SK-N-SH (cell line): Measurements from ENCODE around the gene TEX12. TPM values are rescaled to one million over a fixed set of nuclear protein-coding genes. Genes with fewer than 3 reads are reported as not detected.

ENCODE experiments used
- CTCF ChIA-PET: fragments of 300-600, 350-600 bp; formaldehyde crosslinking; extraction: SDS; loops from one replicate; lab custom pipeline; 2021; lab: Yijun Ruan, JAX
- POLR2A ChIA-PET: fragments of 350-600 bp; sonication (Branson Sonifier 250); formaldehyde crosslinking; extraction: SDS; loops from one replicate; lab custom pipeline; 2020; ENCODE audit warnings: antibody characterized with exemption, inconsistent platforms; lab: Yijun Ruan, JAX
- DNase-seq: peaks from one replicate; pipeline ENCODE4 v3.0.0; 2012
- H2AFZ ChIP-seq: fragments of 200-600 bp; sonication (generic); 2 replicates; pipeline ENCODE4 v1.8.1; 2016; ENCODE audit warnings: antibody characterized with exemption, mild to moderate bottlenecking, low read depth
- H3F3A ChIP-seq: fragments of 200-600 bp; sonication (generic); replicated peaks from 2 replicates; pipeline ENCODE3; 2016; ENCODE audit warnings: antibody characterized with exemption, mild to moderate bottlenecking; ENCODE audit not compliant: insufficient read depth
- H3K27ac ChIP-seq, 2 experiments: fragments of 200-500 bp in 1 of 2; fragments of 200-600 bp in 1 of 2; sonication (Bioruptor generic) in 1 of 2; sonication (generic), shearing (Covaris generic) in 1 of 2; 2 replicates each; pipeline versions ENCODE4 v1.5.1 to v1.6.1; 2014 to 2016; ENCODE audit warnings: low read depth in 2 of 2, inconsistent platforms in 1 of 2, low read length in 1 of 2, mild to moderate bottlenecking in 1 of 2, mixed read lengths in 1 of 2
- H3K27me3 ChIP-seq: fragments of 200-600 bp; sonication (generic), shearing (Covaris generic); 2 replicates; pipeline ENCODE4 v1.6.1; 2016; ENCODE audit warnings: mixed run types; ENCODE audit not compliant: insufficient read depth
- H3K36me3 ChIP-seq, 2 experiments: fragments of 200-500 bp in 1 of 2; fragments of 200-600 bp in 1 of 2; sonication (Bioruptor generic) in 1 of 2; sonication (generic) in 1 of 2; replicated peaks in 1 of 2; 2 replicates each; pipeline versions ENCODE3 to v1.5.1; 2014 to 2016; ENCODE audit warnings: low read length in 1 of 2, mild to moderate bottlenecking in 1 of 2; ENCODE audit not compliant: insufficient read depth in 2 of 2, control insufficient read depth in 1 of 2
- H3K4me1 ChIP-seq, 2 experiments: fragments of 200-500 bp in 1 of 2; fragments of 200-600 bp in 1 of 2; sonication (Bioruptor generic) in 1 of 2; sonication (generic), shearing (Covaris generic) in 1 of 2; 2 replicates each; pipeline versions ENCODE4 v1.5.1 to v1.6.1; 2014 to 2016; ENCODE audit warnings: low read depth in 1 of 2, low read length in 1 of 2, mixed run types in 1 of 2; ENCODE audit not compliant: insufficient read depth in 2 of 2, control insufficient read depth in 1 of 2
- H3K4me2 ChIP-seq: fragments of 200-600 bp; sonication (generic), shearing (Covaris generic); 2 replicates; pipeline ENCODE4 v1.6.1; 2017; ENCODE audit warnings: mixed run types
- H3K4me3 ChIP-seq, 2 experiments: fragments of 200-500 bp in 1 of 2; fragments of 200-600 bp in 1 of 2; sonication (Bioruptor generic) in 1 of 2; sonication (generic), shearing (Covaris generic) in 1 of 2; 2 replicates each; pipeline versions ENCODE4 v1.5.1 to v1.8.1; 2014 to 2016; ENCODE audit warnings: low read depth in 2 of 2, inconsistent platforms in 1 of 2, low read length in 1 of 2, mild to moderate bottlenecking in 1 of 2, mixed read lengths in 1 of 2, moderate library complexity in 1 of 2
- H3K79me2 ChIP-seq: fragments of 200-600 bp; sonication (generic); 2 replicates; pipeline ENCODE4 v1.8.1; 2017; ENCODE audit warnings: mild to moderate bottlenecking; ENCODE audit not compliant: insufficient read depth
- H3K9ac ChIP-seq: fragments of 200-600 bp; sonication (generic); 2 replicates; pipeline ENCODE4 v1.6.1; 2017; ENCODE audit warnings: mixed run types
- H3K9me2 ChIP-seq: fragments of 200-600 bp; sonication (generic); 2 replicates; pipeline ENCODE4 v1.6.1; 2017; ENCODE audit warnings: mixed run types
- H3K9me3 ChIP-seq: fragments of 200-600 bp; sonication (generic); 2 replicates; pipeline ENCODE4 v1.6.1; 2017; ENCODE audit warnings: mixed run types, mild to moderate bottlenecking, moderate library complexity
- H4K20me1 ChIP-seq: fragments of 200-600 bp; sonication (generic); 2 replicates; pipeline ENCODE4 v1.6.1; 2017; ENCODE audit warnings: mild to moderate bottlenecking, mixed run types; ENCODE audit not compliant: insufficient read depth
- CHD2 ChIP-seq: fragments of 150-350 bp; IDR thresholded peaks from 2 replicates; pipeline ENCODE4 v1.6.1; 2018; ENCODE audit warnings: low read length; ENCODE audit not compliant: partially characterized antibody
- CTCF ChIP-seq: fragments of 200-600 bp; sonication (generic); IDR thresholded peaks from 2 replicates; pipeline ENCODE4 v1.6.1; 2017; ENCODE audit warnings: antibody characterized with exemption, mild to moderate bottlenecking, moderate library complexity
- ELF1 ChIP-seq: IDR thresholded peaks from 2 replicates; pipeline ENCODE4 v1.4.0; 2012
- FOSL2 ChIP-seq: IDR thresholded peaks from 2 replicates; pipeline ENCODE4 v1.4.0; 2012; ENCODE audit warnings: low read depth, mild to moderate bottlenecking, moderate library complexity, borderline replicate concordance
- FOXJ3 ChIP-seq: sonication (generic); formaldehyde crosslinking; IDR thresholded peaks from 2 replicates; pipeline ENCODE4 v1.5.1; 2020; ENCODE audit warnings: mild to moderate bottlenecking, missing genetic modification reagents
- MAX ChIP-seq: IDR thresholded peaks from 2 replicates; pipeline ENCODE4 v1.4.0; 2012; ENCODE audit warnings: low read depth
- MEF2A ChIP-seq: IDR thresholded peaks from 2 replicates; pipeline ENCODE4 v1.4.0; 2012; ENCODE audit warnings: low read depth, borderline replicate concordance
- MXI1 ChIP-seq: IDR thresholded peaks from 2 replicates; pipeline ENCODE4 v1.6.1; 2012; ENCODE audit warnings: mild to moderate bottlenecking, low read depth, low read length, improper control_type of control experiment
- NFIC ChIP-seq: IDR thresholded peaks from 2 replicates; pipeline ENCODE4 v1.4.0; 2012; ENCODE audit warnings: borderline replicate concordance
- NRF1 ChIP-seq: IDR thresholded peaks from 2 replicates; pipeline ENCODE4 v1.6.1; 2012; ENCODE audit warnings: low read depth, mild to moderate bottlenecking, low read length
- RCOR1 ChIP-seq: fragments of 150-350 bp; IDR thresholded peaks from 2 replicates; pipeline ENCODE4 v1.6.1; 2017; ENCODE audit warnings: antibody characterized with exemption, low read length
- RFX5 ChIP-seq: IDR thresholded peaks from 2 replicates; pipeline ENCODE4 v1.6.1; 2012; ENCODE audit warnings: mild to moderate bottlenecking, improper control_type of control experiment, low read length
- RXRA ChIP-seq: IDR thresholded peaks from 2 replicates; pipeline ENCODE4 v1.4.0; 2012; ENCODE audit warnings: low read depth, mild to moderate bottlenecking, borderline replicate concordance
- TEAD4 ChIP-seq: IDR thresholded peaks from 2 replicates; pipeline ENCODE4 v1.4.0; 2012; ENCODE audit warnings: mild to moderate bottlenecking, borderline replicate concordance; ENCODE audit not compliant: insufficient read depth
- USF1 ChIP-seq: IDR thresholded peaks from 2 replicates; pipeline ENCODE4 v1.4.0; 2012; ENCODE audit warnings: low read depth, borderline replicate concordance
- YY1 ChIP-seq: IDR thresholded peaks from 2 replicates; pipeline ENCODE4 v1.4.0; 2012; ENCODE audit warnings: low read depth, mild to moderate bottlenecking
- WGBS: methylation state at CpG from one replicate; pipeline ENCODE4 v1.1.6; 2017; ENCODE audit warnings: low lambda C conversion rate; 5-methylcytosine and 5-hydroxymethylcytosine counted together
- polyA plus RNA-seq, 3 experiments: library from polyadenylated mRNA; depleted of rRNA; stranded (reverse); fragments of >200 nt; gene quantifications; 2 replicates each; pipeline ENCODE4 v1.2.3, GENCODE V29; 2012
- TF ChIP-seq, protein P1 (sequence below): IDR thresholded peaks from 2 replicates; pipeline ENCODE4 v1.6.1; 2012; ENCODE audit warnings: mild to moderate bottlenecking, low read depth, low read length, moderate library complexity
- TF ChIP-seq, protein P2 (sequence below): fragments of 150-350 bp; IDR thresholded peaks from 2 replicates; pipeline ENCODE4 v1.6.1; 2017; ENCODE audit warnings: antibody characterized with exemption, low read length, low read depth, borderline replicate concordance
- TF ChIP-seq, protein P3 (sequence below): IDR thresholded peaks from 2 replicates; pipeline ENCODE4; 2012

Gene TEX12
- polyA plus RNA-seq, 1 of the 3 experiments (the other 2 are of a cell fraction), result not detected

GRCh38 chr11:112195951-112196351, 28.8 kb downstream of the TEX12 start:
- Histone ChIP-seq H3K79me2 (no peaks in the 10 kb centered on the region), H3K27ac (no peak overlapping the region), H3F3A (no peaks in the 10 kb centered on the region), H3K4me2 (no peak overlapping the region), H4K20me1 (no peaks in the 10 kb centered on the region), H3K27me3 (no peaks in the 10 kb centered on the region), H3K9me2 (0 out of 2 replicates have a peak, but pooled peaks cover 3% of the 10 kb centered on the region), H3K4me3 (no peak overlapping the region), H3K36me3 (no peaks in the 10 kb centered on the region), H2AFZ (no peak overlapping the region), H3K9me3 (no peaks in the 10 kb centered on the region), H3K4me1 (no peaks in the 10 kb centered on the region; a peak in 1 of 4 replicates), H3K9ac (no peak overlapping the region)
- CTCF ChIA-PET, result interaction anchor here (1.1 to 1.5 kb wide), 2 partner anchors 21 to 82 kb away, joined by 4 to 6 read pairs; partner anchors contain the start of gene BCO2
- no peak for DNase-seq
- TF ChIP-seq TEAD4, result no peak
- no peak for TF ChIP-seq RXRA
- TF ChIP-seq NFIC, result no peak
- no peak for TF ChIP-seq MEF2A
- no peak for TF ChIP-seq RFX5
- no peak for TF ChIP-seq YY1
- TF ChIP-seq RCOR1, result no peak
- TF ChIP-seq, protein P1, sequence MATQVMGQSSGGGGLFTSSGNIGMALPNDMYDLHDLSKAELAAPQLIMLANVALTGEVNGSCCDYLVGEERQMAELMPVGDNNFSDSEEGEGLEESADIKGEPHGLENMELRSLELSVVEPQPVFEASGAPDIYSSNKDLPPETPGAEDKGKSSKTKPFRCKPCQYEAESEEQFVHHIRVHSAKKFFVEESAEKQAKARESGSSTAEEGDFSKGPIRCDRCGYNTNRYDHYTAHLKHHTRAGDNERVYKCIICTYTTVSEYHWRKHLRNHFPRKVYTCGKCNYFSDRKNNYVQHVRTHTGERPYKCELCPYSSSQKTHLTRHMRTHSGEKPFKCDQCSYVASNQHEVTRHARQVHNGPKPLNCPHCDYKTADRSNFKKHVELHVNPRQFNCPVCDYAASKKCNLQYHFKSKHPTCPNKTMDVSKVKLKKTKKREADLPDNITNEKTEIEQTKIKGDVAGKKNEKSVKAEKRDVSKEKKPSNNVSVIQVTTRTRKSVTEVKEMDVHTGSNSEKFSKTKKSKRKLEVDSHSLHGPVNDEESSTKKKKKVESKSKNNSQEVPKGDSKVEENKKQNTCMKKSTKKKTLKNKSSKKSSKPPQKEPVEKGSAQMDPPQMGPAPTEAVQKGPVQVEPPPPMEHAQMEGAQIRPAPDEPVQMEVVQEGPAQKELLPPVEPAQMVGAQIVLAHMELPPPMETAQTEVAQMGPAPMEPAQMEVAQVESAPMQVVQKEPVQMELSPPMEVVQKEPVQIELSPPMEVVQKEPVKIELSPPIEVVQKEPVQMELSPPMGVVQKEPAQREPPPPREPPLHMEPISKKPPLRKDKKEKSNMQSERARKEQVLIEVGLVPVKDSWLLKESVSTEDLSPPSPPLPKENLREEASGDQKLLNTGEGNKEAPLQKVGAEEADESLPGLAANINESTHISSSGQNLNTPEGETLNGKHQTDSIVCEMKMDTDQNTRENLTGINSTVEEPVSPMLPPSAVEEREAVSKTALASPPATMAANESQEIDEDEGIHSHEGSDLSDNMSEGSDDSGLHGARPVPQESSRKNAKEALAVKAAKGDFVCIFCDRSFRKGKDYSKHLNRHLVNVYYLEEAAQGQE, result no peak
- TF ChIP-seq CHD2, result no peak
- no peak for TF ChIP-seq FOXJ3 (CRISPR knock-in tag)
- TF ChIP-seq, protein P2, sequence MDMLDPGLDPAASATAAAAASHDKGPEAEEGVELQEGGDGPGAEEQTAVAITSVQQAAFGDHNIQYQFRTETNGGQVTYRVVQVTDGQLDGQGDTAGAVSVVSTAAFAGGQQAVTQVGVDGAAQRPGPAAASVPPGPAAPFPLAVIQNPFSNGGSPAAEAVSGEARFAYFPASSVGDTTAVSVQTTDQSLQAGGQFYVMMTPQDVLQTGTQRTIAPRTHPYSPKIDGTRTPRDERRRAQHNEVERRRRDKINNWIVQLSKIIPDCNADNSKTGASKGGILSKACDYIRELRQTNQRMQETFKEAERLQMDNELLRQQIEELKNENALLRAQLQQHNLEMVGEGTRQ, result no peak
- TF ChIP-seq NRF1, result no peak
- TF ChIP-seq, protein P3, sequence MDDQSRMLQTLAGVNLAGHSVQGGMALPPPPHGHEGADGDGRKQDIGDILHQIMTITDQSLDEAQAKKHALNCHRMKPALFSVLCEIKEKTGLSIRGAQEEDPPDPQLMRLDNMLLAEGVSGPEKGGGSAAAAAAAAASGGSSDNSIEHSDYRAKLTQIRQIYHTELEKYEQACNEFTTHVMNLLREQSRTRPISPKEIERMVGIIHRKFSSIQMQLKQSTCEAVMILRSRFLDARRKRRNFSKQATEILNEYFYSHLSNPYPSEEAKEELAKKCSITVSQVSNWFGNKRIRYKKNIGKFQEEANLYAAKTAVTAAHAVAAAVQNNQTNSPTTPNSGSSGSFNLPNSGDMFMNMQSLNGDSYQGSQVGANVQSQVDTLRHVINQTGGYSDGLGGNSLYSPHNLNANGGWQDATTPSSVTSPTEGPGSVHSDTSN, result no peak
- TF ChIP-seq MAX, result no peak
- no peak for TF ChIP-seq CTCF
- TF ChIP-seq FOSL2, result no peak
- no peak for TF ChIP-seq USF1
- TF ChIP-seq ELF1, result no peak
- no peak for TF ChIP-seq MXI1
- 71% methylated on average over 2 of the region's 2 CpGs for WGBS
- POLR2A ChIA-PET, result no interaction called here
